ENCODE measurements around the gene PALD1. TPM values are rescaled to one million over a fixed set of nuclear protein-coding genes. Genes with fewer than 3 reads are reported as not detected.

Gene PALD1
- total and polyA plus RNA-seq, 2 of the 13 experiments (the other 11 are each of a cell fraction or from before 2014, with no cell fraction given), result 0.07 to 0.09 TPM

DNA sequence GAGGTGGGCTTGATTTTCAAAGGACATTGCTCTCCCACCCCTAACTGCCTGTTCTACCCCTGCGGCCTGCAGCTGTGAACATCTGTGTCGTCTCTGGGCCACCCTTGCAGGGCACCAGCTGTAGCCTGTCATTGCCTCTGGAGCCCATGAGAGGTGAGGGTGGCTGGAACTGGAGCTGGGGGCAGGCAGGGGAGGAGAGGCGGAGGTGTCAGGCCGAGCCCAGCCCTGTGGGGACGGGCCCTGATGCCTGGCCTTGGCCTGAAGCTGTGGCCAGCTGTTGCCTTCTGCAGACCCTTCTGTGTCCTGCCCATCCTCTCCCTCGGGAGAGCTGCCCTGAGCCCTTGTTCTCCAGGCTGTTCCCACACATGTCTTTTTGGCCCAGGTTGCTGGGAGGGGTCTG lies 44.5 kb downstream of the PALD1 start:
- FAIRE-seq, result no peak
- 0% methylated on average over 2 of the region's 6 CpGs for WGBS (ENCODE audit: low lambda C conversion rate)

More for the DNA sequence above, 44.5 kb downstream of the PALD1 start:
- Histone ChIP-seq H3K9me3 (ENCODE audit: low read length) (no peaks in the 10 kb centered on the region), H4K20me1 (ENCODE audit: insufficient read depth, low read length) (no peaks in the 10 kb centered on the region), H3K9ac (ENCODE audit: insufficient read depth, low read depth, low read length) (no peak overlapping the region), H3K36me3 (replicated peaks in 1 of 2; ENCODE audit: control insufficient read depth in 1 of 2, insufficient read depth in 2 of 2, low read length in 2 of 2) (no peaks in the 10 kb centered on the region), H3K4me2 (ENCODE audit: low read depth, low read length) (no peak overlapping the region), H3K4me3 (replicated peaks in 1 of 3; ENCODE audit: insufficient read depth in 1 of 3, low read depth in 2 of 3, low read length in 3 of 3) (no peak overlapping the region), H3K4me1 (ENCODE audit: insufficient read depth, low read length) (no peaks in the 10 kb centered on the region), H3K27me3 (ENCODE audit: control insufficient read depth in 1 of 2, insufficient read depth in 2 of 2, low read length in 2 of 2) (peaks cover 8 to 20% of the 10 kb centered on the region in 2 experiments; a peak in 4 of 5 replicates), H2AFZ (ENCODE audit: low read length) (no peak overlapping the region), H3K79me2 (ENCODE audit: insufficient read depth, low read length) (no peaks in the 10 kb centered on the region), H3K27ac (ENCODE audit: extremely low read length, insufficient read depth, low read length) (no peak overlapping the region)
- DNase-seq (ENCODE audit: low spot score) (no peak), ATAC-seq (no peak; the same call in 2 of the 3 replicates)
- in situ Hi-C loops (cut with HindIII; ENCODE audit: extremely low pct_ligation_motif_present, low pct_unique_long_range_greater_than_20kb), result no loop called here
- no TSS peak for BruUV-seq (replicated peaks)
- ChIA-PET CTCF (ENCODE audit: low intra/inter-chr PET ratio, low total read pairs) (no interaction called here), POLR2A (no interaction called here)
- TF ChIP-seq CCDC6 (CRISPR knock-in tag; IDR thresholded peaks at IDR 0.05) (no peak), TEAD2 (CRISPR knock-in tag; IDR thresholded peaks at IDR 0.05) (no peak), ZNF878 (CRISPR knock-in tag; IDR thresholded peaks at IDR 0.05) (no peak), STAT5B (CRISPR knock-in tag; IDR thresholded peaks at IDR 0.05) (no peak), ZNF430 (CRISPR knock-in tag; IDR thresholded peaks at IDR 0.05) (no peak), HNRNPLL (IDR thresholded peaks at IDR 0.05; ENCODE audit: low read depth, low read length, poor library complexity, severe bottlenecking) (no peak), MAFK (conservative IDR thresholded peaks at IDR 0.05 in 1 of 2, IDR thresholded peaks at IDR 0.05 in 1 of 2; ENCODE audit: low read length in 2 of 2) (no peak), ZBTB1 (CRISPR knock-in tag; IDR thresholded peaks at IDR 0.05; ENCODE audit: borderline replicate concordance) (no peak), ZNF329 (CRISPR knock-in tag; IDR thresholded peaks at IDR 0.05; ENCODE audit: low read depth) (no peak), ZNF850 (CRISPR knock-in tag; conservative IDR thresholded peaks at IDR 0.05) (no peak), RBM39 (IDR thresholded peaks at IDR 0.05; ENCODE audit: low read depth, low read length, poor library complexity, severe bottlenecking) (no peak), YEATS4 (CRISPR knock-in tag; IDR thresholded peaks at IDR 0.05; ENCODE audit: borderline replicate concordance) (no peak)
- TF ChIP-seq, protein P1, sequence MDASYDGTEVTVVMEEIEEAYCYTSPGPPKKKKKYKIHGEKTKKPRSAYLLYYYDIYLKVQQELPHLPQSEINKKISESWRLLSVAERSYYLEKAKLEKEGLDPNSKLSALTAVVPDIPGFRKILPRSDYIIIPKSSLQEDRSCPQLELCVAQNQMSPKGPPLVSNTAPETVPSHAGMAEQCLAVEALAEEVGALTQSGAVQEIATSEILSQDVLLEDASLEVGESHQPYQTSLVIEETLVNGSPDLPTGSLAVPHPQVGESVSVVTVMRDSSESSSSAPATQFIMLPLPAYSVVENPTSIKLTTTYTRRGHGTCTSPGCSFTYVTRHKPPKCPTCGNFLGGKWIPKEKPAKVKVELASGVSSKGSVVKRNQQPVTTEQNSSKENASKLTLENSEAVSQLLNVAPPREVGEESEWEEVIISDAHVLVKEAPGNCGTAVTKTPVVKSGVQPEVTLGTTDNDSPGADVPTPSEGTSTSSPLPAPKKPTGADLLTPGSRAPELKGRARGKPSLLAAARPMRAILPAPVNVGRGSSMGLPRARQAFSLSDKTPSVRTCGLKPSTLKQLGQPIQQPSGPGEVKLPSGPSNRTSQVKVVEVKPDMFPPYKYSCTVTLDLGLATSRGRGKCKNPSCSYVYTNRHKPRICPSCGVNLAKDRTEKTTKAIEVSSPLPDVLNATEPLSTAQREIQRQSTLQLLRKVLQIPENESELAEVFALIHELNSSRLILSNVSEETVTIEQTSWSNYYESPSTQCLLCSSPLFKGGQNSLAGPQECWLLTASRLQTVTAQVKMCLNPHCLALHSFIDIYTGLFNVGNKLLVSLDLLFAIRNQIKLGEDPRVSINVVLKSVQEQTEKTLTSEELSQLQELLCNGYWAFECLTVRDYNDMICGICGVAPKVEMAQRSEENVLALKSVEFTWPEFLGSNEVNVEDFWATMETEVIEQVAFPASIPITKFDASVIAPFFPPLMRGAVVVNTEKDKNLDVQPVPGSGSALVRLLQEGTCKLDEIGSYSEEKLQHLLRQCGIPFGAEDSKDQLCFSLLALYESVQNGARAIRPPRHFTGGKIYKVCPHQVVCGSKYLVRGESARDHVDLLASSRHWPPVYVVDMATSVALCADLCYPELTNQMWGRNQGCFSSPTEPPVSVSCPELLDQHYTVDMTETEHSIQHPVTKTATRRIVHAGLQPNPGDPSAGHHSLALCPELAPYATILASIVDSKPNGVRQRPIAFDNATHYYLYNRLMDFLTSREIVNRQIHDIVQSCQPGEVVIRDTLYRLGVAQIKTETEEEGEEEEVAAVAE (CRISPR knock-in tag; IDR thresholded peaks at IDR 0.05; ENCODE audit: borderline replicate concordance), result no peak
- TF ChIP-seq, protein P2, sequence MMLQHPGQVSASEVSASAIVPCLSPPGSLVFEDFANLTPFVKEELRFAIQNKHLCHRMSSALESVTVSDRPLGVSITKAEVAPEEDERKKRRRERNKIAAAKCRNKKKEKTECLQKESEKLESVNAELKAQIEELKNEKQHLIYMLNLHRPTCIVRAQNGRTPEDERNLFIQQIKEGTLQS (CRISPR knock-in tag; IDR thresholded peaks at IDR 0.05), result no peak
- TF ChIP-seq, protein P3, sequence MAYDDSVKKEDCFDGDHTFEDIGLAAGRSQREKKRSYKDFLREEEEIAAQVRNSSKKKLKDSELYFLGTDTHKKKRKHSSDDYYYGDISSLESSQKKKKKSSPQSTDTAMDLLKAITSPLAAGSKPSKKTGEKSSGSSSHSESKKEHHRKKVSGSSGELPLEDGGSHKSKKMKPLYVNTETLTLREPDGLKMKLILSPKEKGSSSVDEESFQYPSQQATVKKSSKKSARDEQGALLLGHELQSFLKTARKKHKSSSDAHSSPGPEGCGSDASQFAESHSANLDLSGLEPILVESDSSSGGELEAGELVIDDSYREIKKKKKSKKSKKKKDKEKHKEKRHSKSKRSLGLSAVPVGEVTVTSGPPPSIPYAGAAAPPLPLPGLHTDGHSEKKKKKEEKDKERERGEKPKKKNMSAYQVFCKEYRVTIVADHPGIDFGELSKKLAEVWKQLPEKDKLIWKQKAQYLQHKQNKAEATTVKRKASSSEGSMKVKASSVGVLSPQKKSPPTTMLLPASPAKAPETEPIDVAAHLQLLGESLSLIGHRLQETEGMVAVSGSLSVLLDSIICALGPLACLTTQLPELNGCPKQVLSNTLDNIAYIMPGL (CRISPR knock-in tag; IDR thresholded peaks at IDR 0.05; ENCODE audit: borderline replicate concordance in 1 of 2, low read depth in 1 of 2), result no peak
- TF ChIP-seq, protein P4, sequence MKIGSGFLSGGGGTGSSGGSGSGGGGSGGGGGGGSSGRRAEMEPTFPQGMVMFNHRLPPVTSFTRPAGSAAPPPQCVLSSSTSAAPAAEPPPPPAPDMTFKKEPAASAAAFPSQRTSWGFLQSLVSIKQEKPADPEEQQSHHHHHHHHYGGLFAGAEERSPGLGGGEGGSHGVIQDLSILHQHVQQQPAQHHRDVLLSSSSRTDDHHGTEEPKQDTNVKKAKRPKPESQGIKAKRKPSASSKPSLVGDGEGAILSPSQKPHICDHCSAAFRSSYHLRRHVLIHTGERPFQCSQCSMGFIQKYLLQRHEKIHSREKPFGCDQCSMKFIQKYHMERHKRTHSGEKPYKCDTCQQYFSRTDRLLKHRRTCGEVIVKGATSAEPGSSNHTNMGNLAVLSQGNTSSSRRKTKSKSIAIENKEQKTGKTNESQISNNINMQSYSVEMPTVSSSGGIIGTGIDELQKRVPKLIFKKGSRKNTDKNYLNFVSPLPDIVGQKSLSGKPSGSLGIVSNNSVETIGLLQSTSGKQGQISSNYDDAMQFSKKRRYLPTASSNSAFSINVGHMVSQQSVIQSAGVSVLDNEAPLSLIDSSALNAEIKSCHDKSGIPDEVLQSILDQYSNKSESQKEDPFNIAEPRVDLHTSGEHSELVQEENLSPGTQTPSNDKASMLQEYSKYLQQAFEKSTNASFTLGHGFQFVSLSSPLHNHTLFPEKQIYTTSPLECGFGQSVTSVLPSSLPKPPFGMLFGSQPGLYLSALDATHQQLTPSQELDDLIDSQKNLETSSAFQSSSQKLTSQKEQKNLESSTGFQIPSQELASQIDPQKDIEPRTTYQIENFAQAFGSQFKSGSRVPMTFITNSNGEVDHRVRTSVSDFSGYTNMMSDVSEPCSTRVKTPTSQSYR (CRISPR knock-in tag; IDR thresholded peaks at IDR 0.05; ENCODE audit: borderline replicate concordance), result no peak
- intact Hi-C loops (cut with micrococcal nuclease; ENCODE audit: unreplicated experiment), result no loop called here

Data from HepG2 (cell line).